HepG2 (cell line): Measurements from ENCODE around the gene INHA. TPM values are rescaled to one million over a fixed set of nuclear protein-coding genes. Genes with fewer than 3 reads are reported as not detected.

ENCODE experiments used
- AKNA ChIP-seq: sonication (generic); formaldehyde crosslinking; IDR thresholded peaks from 2 replicates; pipeline ENCODE4 v1.4.0; 2020; ENCODE audit warnings: missing genetic modification reagents, borderline replicate concordance
- CHD4 ChIP-seq: fragments of 200-600 bp; sonication (generic); IDR thresholded peaks from 2 replicates; pipeline ENCODE4 v1.7.0; 2017; ENCODE audit warnings: mild to moderate bottlenecking, low read length, borderline replicate concordance
- GMEB2 ChIP-seq: IDR thresholded peaks from 2 replicates; pipeline ENCODE4 v1.6.1; 2016; ENCODE audit warnings: missing biosample characterization, missing genetic modification reagents, low read depth
- KLF11 ChIP-seq: IDR thresholded peaks from 2 replicates; pipeline ENCODE4 v1.6.1; 2016; ENCODE audit warnings: missing compliant biosample characterization
- KLF13 ChIP-seq: sonication (generic); formaldehyde crosslinking; IDR thresholded peaks from 2 replicates; pipeline ENCODE4 v1.4.0; 2020; ENCODE audit warnings: mild to moderate bottlenecking, missing genetic modification reagents
- NBN ChIP-seq: fragments of 450-650 bp; conservative IDR thresholded peaks from 2 replicates; pipeline ENCODE4 v1.6.1; 2017
- PAWR ChIP-seq: sonication (generic); formaldehyde crosslinking; IDR thresholded peaks from 2 replicates; pipeline ENCODE4 v1.4.0; 2020; ENCODE audit warnings: missing genetic modification reagents, mild to moderate bottlenecking, borderline replicate concordance
- PHB2 ChIP-seq: fragments of 450-650 bp; IDR thresholded peaks from 2 replicates; pipeline ENCODE4 v1.6.1; 2018; ENCODE audit not compliant: partially characterized antibody
- PREB ChIP-seq: sonication (generic); formaldehyde crosslinking; IDR thresholded peaks from 2 replicates; pipeline ENCODE4 v1.4.0; 2020; ENCODE audit warnings: missing genetic modification reagents
- RNF219 ChIP-seq: sonication (generic); formaldehyde crosslinking; IDR thresholded peaks from 2 replicates; pipeline ENCODE4 v1.5.0; 2020; ENCODE audit warnings: mild to moderate bottlenecking, missing genetic modification reagents
- SMAD9 ChIP-seq: sonication (generic); formaldehyde crosslinking; IDR thresholded peaks from 2 replicates; pipeline ENCODE4 v1.5.1; 2020; ENCODE audit warnings: mild to moderate bottlenecking, missing genetic modification reagents
- SUZ12 ChIP-seq: fragments of 150-350 bp; IDR thresholded peaks from 2 replicates; pipeline ENCODE4 v1.6.1; 2014; ENCODE audit warnings: low read depth, low read length
- TSC22D2 ChIP-seq: sonication (generic); formaldehyde crosslinking; IDR thresholded peaks from 2 replicates; pipeline ENCODE4 v1.5.1; 2020; ENCODE audit warnings: missing genetic modification reagents, mild to moderate bottlenecking, borderline replicate concordance
- ZBTB7A ChIP-seq: sonication (generic); formaldehyde crosslinking; IDR thresholded peaks from 2 replicates; pipeline ENCODE4 v1.8.0; 2022; ENCODE audit warnings: mild to moderate bottlenecking, missing genetic modification reagents
- ZFP36L2 ChIP-seq: sonication (generic); formaldehyde crosslinking; IDR thresholded peaks from 2 replicates; pipeline ENCODE4 v1.4.0; 2020; ENCODE audit warnings: missing genetic modification reagents
- ZNF17 ChIP-seq: sonication (generic); formaldehyde crosslinking; IDR thresholded peaks from 2 replicates; pipeline ENCODE4 v1.5.0; 2020; ENCODE audit warnings: mild to moderate bottlenecking, missing genetic modification reagents
- ZNF234 ChIP-seq: sonication (generic); formaldehyde crosslinking; conservative IDR thresholded peaks from 2 replicates; pipeline ENCODE4 v1.5.1; 2020; ENCODE audit warnings: mild to moderate bottlenecking, missing genetic modification reagents
- ZNF496 ChIP-seq: sonication (generic); formaldehyde crosslinking; IDR thresholded peaks from 2 replicates; pipeline ENCODE4 v1.8.1; 2023; ENCODE audit warnings: mild to moderate bottlenecking, moderate library complexity, missing genetic modification reagents; ENCODE audit not compliant: insufficient replicate concordance
- ZNF556 ChIP-seq: sonication (generic); formaldehyde crosslinking; IDR thresholded peaks from 2 replicates; pipeline ENCODE4 v1.4.0; 2020; ENCODE audit warnings: mild to moderate bottlenecking, missing genetic modification reagents, borderline replicate concordance
- ZNF781 ChIP-seq: sonication (generic); formaldehyde crosslinking; IDR thresholded peaks from 2 replicates; pipeline ENCODE4 v1.5.1; 2020; ENCODE audit warnings: borderline replicate concordance, mild to moderate bottlenecking, missing genetic modification reagents; ENCODE audit errors: not compliant biosample characterization
- polyA plus RNA-seq, 8 experiments: library from polyadenylated mRNA; depleted of rRNA in 3 of 8; stranded (reverse) in 7 of 8; unstranded in 1 of 8; fragments of >200 nt; fragmentation: Illumina TruSeq in 4 of 8; extraction: Trizol in 4 of 8; gene quantifications; 2 replicates each; pipeline versions ENCODE4 v1.2.1 to v1.2.3, GENCODE V29; 2011 to 2016; ENCODE audit warnings: low read depth in 4 of 8, missing spikeins in 1 of 8, mixed read lengths in 1 of 8; ENCODE audit not compliant: insufficient read depth in 1 of 8
- total RNA-seq, 5 experiments: library from RNA; depleted of rRNA; stranded (reverse); fragments of >200 nt; fragmentation: Illumina TruSeq; extraction: Trizol; gene quantifications; 2 replicates each; pipeline ENCODE4 v1.2.3, GENCODE V29; 2016; ENCODE audit warnings: low read depth in 1 of 5

The INHA gene
- total and polyA plus RNA-seq, 2 of the 13 experiments (the other 11 are each of a cell fraction or from before 2014, with no cell fraction given): 4.1 to 15.2 TPM

- TF ChIP-seq AKNA (CRISPR knock-in tag) (no peak), GMEB2 (CRISPR knock-in tag) (0 out of 2 replicates have a peak, but pooled peaks have one; percentile 19), SUZ12 (no peak), ZNF496 (CRISPR knock-in tag) (no peak), RNF219 (CRISPR knock-in tag) (peak; percentile 95; the same call in 1 of the 2 replicates), KLF13 (CRISPR knock-in tag) (no peak), ZNF234 (no peak), ZBTB7A (CRISPR knock-in tag) (peak; percentile 71; the same call in 1 of the 2 replicates), PAWR (CRISPR knock-in tag) (no peak), PHB2 (no peak), TSC22D2 (CRISPR knock-in tag) (peak; percentile 92; the same call in 1 of the 2 replicates), ZNF556 (no peak; the same call in 1 of the 2 replicates), PREB (CRISPR knock-in tag) (0 out of 2 replicates have a peak, but pooled peaks have one; percentile 17), NBN (no peak), CHD4 (no peak), KLF11 (CRISPR knock-in tag) (peak; percentile 44; the same call in 1 of the 2 replicates), ZFP36L2 (CRISPR knock-in tag) (peak; percentile 54; the same call in 1 of the 2 replicates), ZNF781 (CRISPR knock-in tag) (peak; percentile 81), ZNF17 (no peak), SMAD9 (CRISPR knock-in tag) (no peak)
Measured at GRCh38 chr2:219597552-219598307, 25.6 kb downstream of the INHA start, which contains the start of gene STK11IP (continued).
